Keratinocyte (primary cell): ENCODE results near the gene ARHGEF33.

Experiments used
- EZH2 ChIP-seq: IDR thresholded peaks from one replicate; pipeline ENCODE4 v1.6.1; 2012; ENCODE audit warnings: inconsistent platforms, mild to moderate bottlenecking, low read length, moderate library complexity
- TF ChIP-seq, protein P1 (sequence below), 3 experiments: IDR thresholded peaks in 1 of 3; conservative IDR thresholded peaks in 1 of 3; optimal IDR thresholded peaks in 1 of 3; 2 replicates in 2 of 3; 3 replicates in 1 of 3; pipeline versions ENCODE3 to v1.5.1; 2011; ENCODE audit warnings: low read length in 3 of 3, mild to moderate bottlenecking in 3 of 3, moderate library complexity in 2 of 3, control low read depth in 1 of 3, inconsistent platforms in 1 of 3; ENCODE audit not compliant: insufficient read depth in 2 of 3; ENCODE audit errors: extremely low read depth in 1 of 3

DNA sequence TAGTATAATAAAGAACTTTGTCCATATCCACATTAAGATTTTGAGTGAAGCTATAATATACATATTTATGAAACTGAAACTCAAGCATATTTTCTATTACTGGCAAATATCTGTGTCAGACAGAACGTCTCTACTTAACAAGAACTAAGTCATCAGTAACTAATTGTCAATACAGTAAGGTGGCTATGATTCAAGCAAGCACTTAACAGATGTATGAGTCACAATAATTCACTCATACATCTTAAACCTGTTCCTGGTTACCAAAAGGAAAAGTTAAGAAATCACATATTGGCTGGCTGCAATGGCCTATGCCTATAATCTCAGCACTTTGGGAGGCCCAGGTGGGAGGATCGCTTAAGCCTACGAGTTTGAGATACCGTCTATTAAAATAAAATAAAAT is 135.2 kb downstream of the ARHGEF33 start:
- TF ChIP-seq, protein P1, sequence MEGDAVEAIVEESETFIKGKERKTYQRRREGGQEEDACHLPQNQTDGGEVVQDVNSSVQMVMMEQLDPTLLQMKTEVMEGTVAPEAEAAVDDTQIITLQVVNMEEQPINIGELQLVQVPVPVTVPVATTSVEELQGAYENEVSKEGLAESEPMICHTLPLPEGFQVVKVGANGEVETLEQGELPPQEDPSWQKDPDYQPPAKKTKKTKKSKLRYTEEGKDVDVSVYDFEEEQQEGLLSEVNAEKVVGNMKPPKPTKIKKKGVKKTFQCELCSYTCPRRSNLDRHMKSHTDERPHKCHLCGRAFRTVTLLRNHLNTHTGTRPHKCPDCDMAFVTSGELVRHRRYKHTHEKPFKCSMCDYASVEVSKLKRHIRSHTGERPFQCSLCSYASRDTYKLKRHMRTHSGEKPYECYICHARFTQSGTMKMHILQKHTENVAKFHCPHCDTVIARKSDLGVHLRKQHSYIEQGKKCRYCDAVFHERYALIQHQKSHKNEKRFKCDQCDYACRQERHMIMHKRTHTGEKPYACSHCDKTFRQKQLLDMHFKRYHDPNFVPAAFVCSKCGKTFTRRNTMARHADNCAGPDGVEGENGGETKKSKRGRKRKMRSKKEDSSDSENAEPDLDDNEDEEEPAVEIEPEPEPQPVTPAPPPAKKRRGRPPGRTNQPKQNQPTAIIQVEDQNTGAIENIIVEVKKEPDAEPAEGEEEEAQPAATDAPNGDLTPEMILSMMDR (optimal IDR thresholded peaks at IDR 0.05 in 1 of 3, IDR thresholded peaks at IDR 0.05 in 1 of 3, conservative IDR thresholded peaks at IDR 0.05 in 1 of 3; ENCODE audit: extremely low read depth in 1 of 3, insufficient read depth in 2 of 3, low read length in 3 of 3) = no peak
- TF ChIP-seq EZH2 = no peak
